GM12872 (cell line): ENCODE results near the gene NPAS3.

Experiments
- CTCF ChIP-seq: IDR thresholded peaks from 3 replicates; pipeline ENCODE4 v1.5.1; 2011; ENCODE audit warnings: low read depth, mild to moderate bottlenecking, low read length, moderate library complexity; ENCODE audit not compliant: insufficient read depth

NPAS3 gene

GRCh38 chr14:33738029-33738428 lies 799.4 kb downstream of the NPAS3 start:
- no peak for TF ChIP-seq CTCF

GRCh38 chr14:33738491-33738890 lies 799.8 kb downstream of the NPAS3 start:
- no peak for TF ChIP-seq CTCF

- no peak for TF ChIP-seq CTCF
Observed at GRCh38 chr14:33740531-33740930, 801.9 kb downstream of the NPAS3 start.

- no peak for TF ChIP-seq CTCF
Observed at GRCh38 chr14:33742166-33742565, 803.5 kb downstream of the NPAS3 start.

- TF ChIP-seq CTCF: no peak
Observed at GRCh38 chr14:33745163-33745562, 806.5 kb downstream of the NPAS3 start.

- TF ChIP-seq CTCF: no peak
Observed at GRCh38 chr14:33747749-33748148, 809.1 kb downstream of the NPAS3 start.

GRCh38 chr14:33754261-33754660 lies 815.6 kb downstream of the NPAS3 start:
- TF ChIP-seq CTCF: no peak

- TF ChIP-seq CTCF: no peak
Observed at GRCh38 chr14:33755358-33755757, 816.7 kb downstream of the NPAS3 start.
